Activated naive CD8-positive, alpha-beta T cell (primary cell): ENCODE measurements around the gene NR4A1.

ENCODE experiments used
- H3K27ac Mint-ChIP-seq: one replicate; pipeline ENCODE4 v1.8.0; 2021; ENCODE audit warnings: mixed read lengths
- H3K27me3 Mint-ChIP-seq: one replicate; pipeline ENCODE4 v1.8.0; 2021; ENCODE audit warnings: mixed read lengths
- H3K36me3 Mint-ChIP-seq: one replicate; pipeline ENCODE4 v1.8.0; 2021; ENCODE audit warnings: mixed read lengths
- H3K4me1 Mint-ChIP-seq: one replicate; pipeline ENCODE4 v1.8.0; 2021; ENCODE audit warnings: low read depth, mixed read lengths
- H3K4me3 Mint-ChIP-seq: one replicate; pipeline ENCODE4 v1.8.0; 2021; ENCODE audit warnings: mild to moderate bottlenecking, mixed read lengths
- H3K9me3 Mint-ChIP-seq: one replicate; pipeline ENCODE4 v1.8.0; 2021; ENCODE audit warnings: low read depth, mixed read lengths

NR4A1 gene

DNA sequence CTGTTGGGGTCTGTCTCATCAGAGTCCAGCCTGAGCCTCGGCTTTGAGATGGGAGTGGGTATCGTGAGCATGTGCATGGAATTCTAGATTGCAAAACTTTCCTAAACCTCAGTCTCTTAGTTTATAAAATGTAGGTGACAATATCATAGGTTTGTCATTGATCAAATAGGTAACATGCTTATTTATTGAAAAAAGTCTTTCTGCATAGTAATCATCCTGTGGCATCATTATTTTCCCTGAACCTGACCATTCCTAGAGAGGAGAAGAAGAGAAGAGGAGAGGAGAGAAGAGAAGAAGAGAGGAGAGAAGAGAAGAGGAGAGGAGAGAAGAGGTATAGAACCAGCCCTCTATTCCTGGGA, 32.4 kb downstream of the NR4A1 start:
- Mint-ChIP-seq H3K9me3 (no peaks in the 10 kb centered on the region), H3K4me3 (no peak overlapping the region), H3K36me3 (no peaks in the 10 kb centered on the region), H3K4me1 (peaks cover 12% of the 10 kb centered on the region), H3K27ac (no peak overlapping the region), H3K27me3 (peaks cover 12% of the 10 kb centered on the region)

DNA sequence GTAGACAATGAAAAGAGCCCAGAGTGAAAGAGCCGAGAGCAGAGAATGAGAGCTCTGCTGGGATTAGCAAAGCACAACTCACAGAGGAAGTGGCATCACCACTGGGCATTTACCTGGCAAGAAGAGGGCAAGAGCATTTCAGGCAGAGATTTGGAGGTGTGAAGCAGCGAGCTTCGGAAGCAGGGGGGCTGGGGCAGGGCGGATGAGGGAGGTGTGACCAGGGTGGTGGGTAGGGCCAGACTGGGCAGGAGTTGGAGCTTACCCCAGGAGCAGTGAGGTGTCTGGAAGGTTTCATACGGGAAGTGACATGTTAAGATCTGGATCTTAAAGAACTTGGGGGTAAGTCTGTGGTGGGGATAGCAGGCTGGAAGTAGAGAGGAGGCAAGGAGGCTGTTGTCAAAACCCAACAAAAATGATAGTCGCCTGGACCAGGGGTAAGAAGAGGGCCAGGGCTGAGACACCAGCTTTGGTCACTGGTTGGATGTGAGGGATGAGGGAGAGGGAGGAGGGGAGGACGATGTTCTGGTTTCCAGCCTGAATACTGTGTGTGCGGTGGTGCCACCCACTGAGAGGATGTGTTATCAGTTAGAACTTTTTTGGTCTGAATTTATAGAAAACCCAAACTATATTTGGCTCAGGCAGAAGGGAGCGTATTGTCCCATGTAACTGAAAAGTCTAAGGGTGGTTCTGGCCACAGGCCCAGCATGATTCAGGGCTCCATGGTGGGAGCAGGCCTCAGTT, 33.4 kb downstream of the NR4A1 start:
- Mint-ChIP-seq H3K4me1 (peaks cover 12% of the 10 kb centered on the region), H3K9me3 (no peaks in the 10 kb centered on the region), H3K36me3 (no peaks in the 10 kb centered on the region), H3K4me3 (no peak overlapping the region), H3K27me3 (peaks cover 17% of the 10 kb centered on the region), H3K27ac (no peak overlapping the region)

DNA sequence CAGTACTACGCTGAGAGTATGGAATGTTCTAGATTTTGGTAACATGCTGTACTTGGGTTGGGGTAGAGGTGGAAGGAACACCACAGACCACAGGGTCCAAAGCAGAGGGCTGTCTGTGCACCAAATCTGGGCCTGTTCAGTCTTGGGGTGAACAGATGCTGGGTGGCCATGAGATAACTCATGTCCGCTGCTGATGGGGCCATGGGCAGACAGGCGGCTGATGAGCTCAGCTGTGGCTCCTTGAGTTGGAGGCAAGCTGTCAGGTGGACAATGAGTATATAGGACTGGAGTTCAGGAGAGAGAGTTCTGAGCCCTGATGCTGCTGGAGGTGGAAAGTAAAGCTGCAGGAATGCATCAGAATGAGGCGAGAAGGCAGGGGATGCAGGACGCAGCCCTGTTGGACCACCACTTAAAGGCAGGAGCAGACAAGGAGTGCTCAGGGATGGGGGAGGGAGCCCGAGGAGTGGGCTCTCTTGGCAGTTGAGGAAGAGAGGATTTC, 34.5 kb downstream of the NR4A1 start:
- H3K36me3 Mint-ChIP-seq: no peaks in the 10 kb centered on the region
- no peak overlapping the region for H3K4me3 Mint-ChIP-seq
- H3K4me1 Mint-ChIP-seq: peaks cover 12% of the 10 kb centered on the region
- peaks cover 19% of the 10 kb centered on the region for H3K27me3 Mint-ChIP-seq
- no peak overlapping the region for H3K27ac Mint-ChIP-seq
- no peaks in the 10 kb centered on the region for H3K9me3 Mint-ChIP-seq

DNA sequence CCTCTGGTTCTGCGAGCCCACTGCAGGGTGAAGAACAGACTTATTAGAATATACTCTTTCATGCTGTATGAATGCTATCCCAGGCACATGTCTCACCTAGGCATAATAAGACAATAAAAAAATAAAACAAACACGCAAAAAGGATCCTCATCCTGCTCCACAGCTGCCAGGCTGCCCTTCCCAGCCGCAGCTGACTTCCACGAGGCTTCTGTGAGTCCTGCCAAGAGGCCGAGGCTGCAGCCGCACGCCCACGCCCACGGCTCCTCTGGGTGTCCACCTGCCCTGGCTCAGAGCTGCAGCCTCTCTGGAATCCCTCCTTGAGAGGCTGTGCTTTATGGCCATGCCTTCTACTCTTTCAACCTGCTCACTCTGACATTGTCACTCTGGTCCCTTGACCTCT, 35.1 kb downstream of the NR4A1 start:
- no peaks in the 10 kb centered on the region for H3K36me3 Mint-ChIP-seq
- no peak overlapping the region for H3K4me3 Mint-ChIP-seq
- peaks cover 12% of the 10 kb centered on the region for H3K4me1 Mint-ChIP-seq
- no peaks in the 10 kb centered on the region for H3K9me3 Mint-ChIP-seq
- H3K27me3 Mint-ChIP-seq: peaks cover 24% of the 10 kb centered on the region
- no peak overlapping the region for H3K27ac Mint-ChIP-seq

- H3K4me1 Mint-ChIP-seq: peaks cover 6% of the 10 kb centered on the region
- no peaks in the 10 kb centered on the region for H3K9me3 Mint-ChIP-seq
- no peaks in the 10 kb centered on the region for H3K36me3 Mint-ChIP-seq
- no peak overlapping the region for H3K27ac Mint-ChIP-seq
- H3K27me3 Mint-ChIP-seq: peaks cover 26% of the 10 kb centered on the region
- no peak overlapping the region for H3K4me3 Mint-ChIP-seq
Measured at GRCh38 chr12:52086944-52087835, 35.9 kb downstream of the NR4A1 start.

- peaks cover 26% of the 10 kb centered on the region for H3K27me3 Mint-ChIP-seq
- H3K27ac Mint-ChIP-seq: no peak overlapping the region
- no peaks in the 10 kb centered on the region for H3K36me3 Mint-ChIP-seq
- H3K9me3 Mint-ChIP-seq: no peaks in the 10 kb centered on the region
- peaks cover 5% of the 10 kb centered on the region for H3K4me1 Mint-ChIP-seq
- no peak overlapping the region for H3K4me3 Mint-ChIP-seq
Measured at GRCh38 chr12:52087961-52088820, 36.9 kb downstream of the NR4A1 start.

DNA sequence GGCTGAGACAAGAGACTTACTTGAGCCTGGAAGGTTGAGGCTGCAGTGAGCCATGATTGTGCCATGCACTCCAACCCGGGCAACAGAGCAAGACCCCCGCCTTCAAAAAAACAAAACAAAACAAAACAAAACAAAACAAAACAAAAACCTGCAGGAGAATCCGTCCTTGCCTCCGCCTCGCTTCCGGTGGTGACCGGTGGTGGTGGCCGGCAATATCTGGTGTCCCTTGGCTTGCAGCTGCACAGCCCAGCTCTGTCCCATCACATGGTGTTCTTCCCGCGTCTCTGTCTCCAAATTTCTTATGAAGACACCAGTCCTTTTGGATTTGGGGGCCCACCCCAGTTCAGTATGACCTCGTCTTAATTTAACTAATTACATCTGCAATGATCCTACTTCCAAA, 38.2 kb downstream of the NR4A1 start:
- H3K4me3 Mint-ChIP-seq: no peak overlapping the region
- H3K4me1 Mint-ChIP-seq: no peaks in the 10 kb centered on the region

DNA sequence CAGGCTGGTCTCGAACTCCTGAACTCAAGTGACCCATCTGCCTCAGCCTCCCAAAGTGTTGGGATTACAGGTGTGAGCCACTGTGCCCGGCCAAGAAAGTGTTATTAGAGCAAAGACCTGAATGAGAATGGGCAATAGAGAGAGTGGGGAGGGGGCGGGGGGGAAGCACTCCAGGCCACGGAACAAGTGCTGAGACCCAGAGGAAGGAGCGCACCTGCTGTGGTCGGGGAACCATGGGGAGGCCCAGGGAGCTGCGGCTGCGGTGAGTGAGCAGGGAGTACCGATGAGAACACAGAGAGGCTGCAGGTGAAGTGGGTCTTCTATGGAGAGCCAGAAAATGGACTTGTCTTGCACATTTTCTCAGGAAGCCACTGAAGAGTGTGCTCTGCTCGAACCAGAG, 39.0 kb downstream of the NR4A1 start:
- no peaks in the 10 kb centered on the region for H3K9me3 Mint-ChIP-seq
- H3K4me3 Mint-ChIP-seq: no peak overlapping the region
- no peaks in the 10 kb centered on the region for H3K4me1 Mint-ChIP-seq
- H3K36me3 Mint-ChIP-seq: no peaks in the 10 kb centered on the region
- H3K27me3 Mint-ChIP-seq: peaks cover 30% of the 10 kb centered on the region
- H3K27ac Mint-ChIP-seq: no peak overlapping the region

More for the DNA sequence above, 38.2 kb downstream of the NR4A1 start:
- Mint-ChIP-seq H3K27me3 (peaks cover 30% of the 10 kb centered on the region), H3K36me3 (no peaks in the 10 kb centered on the region), H3K27ac (no peak overlapping the region), H3K9me3 (no peaks in the 10 kb centered on the region)

- Mint-ChIP-seq H3K27me3 (peaks cover 27% of the 10 kb centered on the region), H3K27ac (no peak overlapping the region), H3K4me3 (no peak overlapping the region), H3K36me3 (no peaks in the 10 kb centered on the region), H3K4me1 (no peaks in the 10 kb centered on the region), H3K9me3 (no peaks in the 10 kb centered on the region)
Measured at GRCh38 chr12:52091061-52091460, 39.8 kb downstream of the NR4A1 start.

- Mint-ChIP-seq H3K4me3 (no peak overlapping the region), H3K36me3 (no peaks in the 10 kb centered on the region), H3K4me1 (no peaks in the 10 kb centered on the region), H3K27me3 (peaks cover 28% of the 10 kb centered on the region), H3K9me3 (no peaks in the 10 kb centered on the region), H3K27ac (no peak overlapping the region)
Measured at GRCh38 chr12:52091869-52092268, 40.6 kb downstream of the NR4A1 start.

DNA sequence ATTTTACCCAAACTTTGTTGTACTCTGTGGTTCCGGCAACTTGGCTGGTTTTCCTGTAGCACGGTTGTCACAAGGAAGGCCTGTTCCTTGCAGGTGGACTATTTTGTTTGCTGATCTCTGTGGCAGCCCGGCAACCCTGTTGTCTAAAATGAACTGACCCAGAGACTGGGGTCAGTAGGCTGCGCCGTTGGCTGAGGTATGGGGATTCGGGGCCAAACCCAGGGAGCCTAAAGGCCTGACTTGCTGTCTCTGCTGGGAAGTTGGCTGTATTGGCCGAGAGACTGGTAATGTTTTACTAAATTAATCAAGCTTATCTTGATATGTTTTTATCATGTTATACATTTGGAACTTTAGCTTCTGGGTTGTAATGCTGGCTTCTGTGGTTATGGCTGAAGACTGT, 42.1 kb downstream of the NR4A1 start:
- no peak overlapping the region for H3K27ac Mint-ChIP-seq

DNA sequence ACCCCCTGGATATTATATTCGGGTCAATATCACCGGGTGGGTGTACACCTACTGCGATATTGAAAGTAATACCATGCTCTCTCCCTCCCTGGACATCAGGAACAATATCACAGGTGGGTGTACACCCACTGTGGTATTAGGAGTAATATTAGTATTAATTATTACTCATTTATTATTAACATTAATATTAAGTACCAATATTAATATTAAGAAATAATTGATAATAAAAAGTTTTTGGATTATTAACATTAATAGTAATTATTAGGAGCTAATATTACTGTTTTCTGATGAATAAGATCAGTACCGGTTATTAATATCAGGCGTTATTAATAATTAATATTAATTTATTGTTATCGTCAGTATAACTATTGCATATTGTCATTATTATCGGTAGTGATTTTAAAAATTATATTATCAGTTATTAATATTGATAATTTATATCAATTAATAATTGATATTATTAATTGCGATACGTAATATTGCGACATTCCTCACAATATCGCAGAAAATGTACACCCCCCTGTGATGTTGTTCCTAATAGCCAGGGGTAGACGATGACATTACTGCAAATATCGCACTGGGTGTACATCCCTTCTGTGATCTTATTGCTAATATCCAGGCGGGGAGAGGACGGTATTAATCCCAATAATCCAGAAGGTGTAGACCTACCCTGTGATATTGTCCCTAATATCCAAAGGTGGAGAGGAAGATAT, 45.2 kb downstream of the NR4A1 start:
- H3K9me3 Mint-ChIP-seq: no peaks in the 10 kb centered on the region
- no peaks in the 10 kb centered on the region for H3K36me3 Mint-ChIP-seq
- H3K4me1 Mint-ChIP-seq: no peaks in the 10 kb centered on the region
- no peak overlapping the region for H3K27ac Mint-ChIP-seq
- H3K4me3 Mint-ChIP-seq: no peak overlapping the region
- peaks cover 30% of the 10 kb centered on the region for H3K27me3 Mint-ChIP-seq

More for the DNA sequence above, 42.1 kb downstream of the NR4A1 start:
- H3K36me3 Mint-ChIP-seq: no peaks in the 10 kb centered on the region
- peaks cover 30% of the 10 kb centered on the region for H3K27me3 Mint-ChIP-seq
- H3K9me3 Mint-ChIP-seq: no peaks in the 10 kb centered on the region
- H3K4me1 Mint-ChIP-seq: no peaks in the 10 kb centered on the region
- no peak overlapping the region for H3K4me3 Mint-ChIP-seq

DNA sequence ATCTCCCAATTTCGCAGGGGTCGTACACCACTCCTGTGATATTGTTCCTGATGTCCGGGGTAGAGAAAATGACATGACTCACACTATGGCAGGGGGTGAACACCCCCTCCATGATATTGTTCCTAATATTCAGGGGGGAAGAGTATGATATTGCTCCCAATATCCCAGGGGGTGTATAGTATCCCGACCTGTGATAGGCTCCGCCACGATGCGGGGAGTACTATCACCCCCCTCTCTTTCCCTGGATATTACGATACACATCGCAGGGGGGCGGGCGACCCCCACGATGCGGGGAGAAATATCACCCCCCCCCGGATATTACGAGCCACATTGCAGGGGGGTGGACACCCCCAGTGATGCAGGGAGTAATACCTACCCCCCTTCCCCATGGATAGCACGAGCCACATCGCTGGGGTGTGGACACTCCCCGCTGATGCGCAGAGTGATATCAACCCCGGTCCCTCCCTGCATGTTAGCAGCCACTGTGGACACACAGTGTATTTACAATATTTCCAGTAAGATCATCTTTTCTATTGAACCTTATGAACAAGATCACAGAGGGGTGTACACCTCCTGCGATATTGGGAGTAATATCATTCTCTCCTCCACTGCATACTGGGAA, 45.9 kb downstream of the NR4A1 start:
- Mint-ChIP-seq H3K4me1 (no peaks in the 10 kb centered on the region), H3K4me3 (no peak overlapping the region), H3K27ac (no peak overlapping the region), H3K9me3 (no peaks in the 10 kb centered on the region), H3K36me3 (no peaks in the 10 kb centered on the region), H3K27me3 (peaks cover 31% of the 10 kb centered on the region)
